GM10266 (cell line): ENCODE data around the gene TSEN54.

Experiments used
- DNase-seq: peaks from one replicate; pipeline ENCODE4 v3.0.0; 2012; ENCODE audit errors: extremely low spot score
- CTCF ChIP-seq: IDR thresholded peaks from 2 replicates; pipeline ENCODE4 v1.5.1; 2012; ENCODE audit warnings: mild to moderate bottlenecking, low read depth; ENCODE audit not compliant: control insufficient read depth, insufficient read depth; ENCODE audit errors: missing control alignments

Gene TSEN54

GRCh38 chr17:75525806-75526554 is 9.7 kb downstream of the TSEN54 start:
- TF ChIP-seq CTCF, result no peak
- DNase-seq, result peak; percentile 59

GRCh38 chr17:75526555-75527270 is 10.4 kb downstream of the TSEN54 start:
- no peak for DNase-seq
- TF ChIP-seq CTCF, result no peak

- TF ChIP-seq CTCF, result no peak
- DNase-seq, result no peak
These were observed 14.8 kb downstream of the TSEN54 start for GRCh38 chr17:75530837-75531720.

GRCh38 chr17:75531721-75532072 is 15.4 kb downstream of the TSEN54 start:
- no peak for TF ChIP-seq CTCF
- no peak for DNase-seq

GRCh38 chr17:75535119-75535537 is 18.8 kb downstream of the TSEN54 start:
- no peak for TF ChIP-seq CTCF

GRCh38 chr17:75535871-75536270 is 19.5 kb downstream of the TSEN54 start:
- no peak for TF ChIP-seq CTCF
- no peak for DNase-seq

More at GRCh38 chr17:75535119-75535537, 18.8 kb downstream of the TSEN54 start:
- DNase-seq, result no peak
